ENCODE data around the gene CTSZ.
"Not testable (repeated sequence)": the region's sequence is repeated elsewhere in the genome, so short reads cannot be mapped to it uniquely, and the experiment has no call there.

CTSZ gene

GRCh38 chr20:58978351-58979190, 28.5 kb downstream of the CTSZ start:
- no peak for DNase-seq (ENCODE audit: low read depth)

GRCh38 chr20:58976061-58976730, 30.9 kb downstream of the CTSZ start:
- DNase-seq (ENCODE audit: low read depth) = no peak

GRCh38 chr20:58975353-58975752, 31.7 kb downstream of the CTSZ start:
- DNase-seq (ENCODE audit: low read depth) = no peak

GRCh38 chr20:58973866-58974265, 33.2 kb downstream of the CTSZ start:
- no peak for DNase-seq (ENCODE audit: low read depth)

- DNase-seq (ENCODE audit: low read depth) = no peak
Observed at GRCh38 chr20:58973179-58973578, 33.9 kb downstream of the CTSZ start.

- DNase-seq (ENCODE audit: low read depth) = no peak
Observed at GRCh38 chr20:58971429-58971828, 35.6 kb downstream of the CTSZ start.

- DNase-seq (ENCODE audit: low read depth) = no peak
Observed at GRCh38 chr20:58970146-58970545, 36.9 kb downstream of the CTSZ start.

- DNase-seq (ENCODE audit: low read depth) = no peak
Observed at GRCh38 chr20:58969439-58969838, 37.6 kb downstream of the CTSZ start.

GRCh38 chr20:58967652-58968429, 39.2 kb downstream of the CTSZ start:
- no peak for DNase-seq (ENCODE audit: low read depth)

- no peak for DNase-seq (ENCODE audit: low read depth)
Observed at GRCh38 chr20:58965270-58966064, 41.6 kb downstream of the CTSZ start.

- not testable (repeated sequence) for DNase-seq (ENCODE audit: low read depth)
Observed at GRCh38 chr20:58963922-58964321, 43.1 kb downstream of the CTSZ start.

- no peak for DNase-seq (ENCODE audit: low read depth)
Observed at GRCh38 chr20:58963060-58963584, 43.9 kb downstream of the CTSZ start.

- no peak for DNase-seq (ENCODE audit: low read depth)
Observed at GRCh38 chr20:58959652-58960051, 47.4 kb downstream of the CTSZ start.

- DNase-seq (ENCODE audit: low read depth) = no peak
Observed at GRCh38 chr20:58956078-58956477, 51.0 kb downstream of the CTSZ start.

- no peak for DNase-seq (ENCODE audit: low read depth)
Observed at GRCh38 chr20:58953050-58953449, 54.0 kb downstream of the CTSZ start.

GRCh38 chr20:58950603-58951002, 56.5 kb downstream of the CTSZ start:
- no peak for DNase-seq (ENCODE audit: low read depth)

GRCh38 chr20:58947797-58948388, 59.2 kb downstream of the CTSZ start:
- not testable (repeated sequence) for DNase-seq (ENCODE audit: low read depth)

GRCh38 chr20:58945965-58946631, 61.0 kb downstream of the CTSZ start:
- no peak for DNase-seq (ENCODE audit: low read depth)
